GM23338 (cell line): ENCODE data around the gene KIF20B. TPM values are rescaled to one million over a fixed set of nuclear protein-coding genes. Genes with fewer than 3 reads are reported as not detected.

Experiments used
- ATAC-seq: fragments of 200-7000 bp; cut with Tn5 transposase; 3 replicates; pipeline ENCODE4 v1.9.1; 2020
- DNase-seq: peaks from one replicate; pipeline ENCODE4 v3.0.0-alpha.2; 2015; ENCODE audit warnings: low spot score
- H2AFZ ChIP-seq: fragments of 200-600 bp; sonication (generic); 2 replicates; pipeline ENCODE4 v1.8.0; 2016; ENCODE audit warnings: antibody characterized with exemption, mild to moderate bottlenecking, moderate library complexity
- H3F3A ChIP-seq: fragments of 200-600 bp; sonication (generic); replicated peaks from 2 replicates; pipeline ENCODE4 v1.8.0; 2017; ENCODE audit warnings: antibody characterized with exemption, mixed run types, low read depth
- H3K27ac ChIP-seq: fragments of 200-600 bp; sonication (generic); 2 replicates; pipeline ENCODE4 v1.6.1; 2016; ENCODE audit warnings: low read depth
- H3K27me3 ChIP-seq: fragments of 200-600 bp; sonication (generic); 2 replicates; pipeline ENCODE4 v1.8.0; 2016; ENCODE audit warnings: mild to moderate bottlenecking, mixed run types, moderate library complexity; ENCODE audit not compliant: insufficient read depth
- H3K36me3 ChIP-seq: fragments of 200-600 bp; sonication (generic); 2 replicates; pipeline ENCODE4 v1.8.0; 2016; ENCODE audit warnings: mild to moderate bottlenecking; ENCODE audit not compliant: insufficient read depth
- H3K4me1 ChIP-seq: fragments of 200-600 bp; sonication (generic); 2 replicates; pipeline ENCODE4 v1.8.0; 2016; ENCODE audit warnings: mild to moderate bottlenecking, moderate library complexity; ENCODE audit not compliant: insufficient read depth
- H3K4me2 ChIP-seq: fragments of 200-600 bp; sonication (generic); 2 replicates; pipeline ENCODE4 v1.7.1; 2017; ENCODE audit warnings: mixed run types
- H3K4me3 ChIP-seq: fragments of 200-600 bp; sonication (generic); 2 replicates; pipeline ENCODE4 v1.6.1; 2016; ENCODE audit warnings: mixed run types
- H3K79me2 ChIP-seq: fragments of 200-600 bp; sonication (generic); replicated peaks from 2 replicates; pipeline ENCODE4 v1.8.0; 2017; ENCODE audit warnings: mild to moderate bottlenecking; ENCODE audit not compliant: insufficient read depth
- H3K9me2 ChIP-seq: fragments of 200-600 bp; sonication (generic); 2 replicates; pipeline ENCODE4 v1.8.0; 2017; ENCODE audit not compliant: insufficient read depth
- H4K20me1 ChIP-seq: fragments of 200-600 bp; sonication (generic); replicated peaks from 2 replicates; pipeline ENCODE4 v1.8.0; 2017; ENCODE audit warnings: mild to moderate bottlenecking; ENCODE audit not compliant: insufficient read depth
- H3K27ac Mint-ChIP-seq: 2 replicates; pipeline ENCODE4 v1.8.0; 2020; ENCODE audit warnings: inconsistent platforms, mild to moderate bottlenecking, moderate library complexity, mixed read lengths
- H3K27me3 Mint-ChIP-seq: 3 replicates; pipeline ENCODE4 v1.8.0; 2022; ENCODE audit warnings: low read depth, mild to moderate bottlenecking, moderate library complexity, mixed read lengths, inconsistent platforms; ENCODE audit not compliant: insufficient read depth, poor library complexity
- H3K36me3 Mint-ChIP-seq: 3 replicates; pipeline ENCODE4 v1.8.0; 2021; ENCODE audit warnings: low read depth, mild to moderate bottlenecking, inconsistent platforms, moderate library complexity, mixed read lengths
- H3K4me1 Mint-ChIP-seq: 3 replicates; pipeline ENCODE4 v1.8.0; 2020; ENCODE audit warnings: mild to moderate bottlenecking, inconsistent platforms, mixed read lengths
- H3K4me3 Mint-ChIP-seq: 3 replicates; pipeline ENCODE4 v1.8.0; 2021; ENCODE audit warnings: moderate library complexity, mild to moderate bottlenecking, inconsistent platforms, mixed read lengths
- H3K9me3 Mint-ChIP-seq: 3 replicates; pipeline ENCODE4 v1.8.0; 2020; ENCODE audit warnings: moderate library complexity, mild to moderate bottlenecking, inconsistent platforms, mixed read lengths
- ETS1 ChIP-seq: IDR thresholded peaks from 2 replicates; pipeline ENCODE4 v1.6.1; 2016; ENCODE audit warnings: antibody characterized with exemption
- EZH2phosphoT487 ChIP-seq: fragments of 200-600 bp; sonication (generic); IDR thresholded peaks from one replicate; pipeline ENCODE4 v1.8.1; 2018; ENCODE audit warnings: antibody characterized with exemption; ENCODE audit not compliant: unreplicated experiment
- JUNB ChIP-seq: IDR thresholded peaks from one replicate; pipeline ENCODE4 v1.6.1; 2016; ENCODE audit warnings: antibody characterized with exemption; ENCODE audit not compliant: unreplicated experiment
- POLR2AphosphoS5 ChIP-seq: IDR thresholded peaks from 2 replicates; pipeline ENCODE4 v1.6.1; 2016; ENCODE audit warnings: antibody characterized with exemption, low read depth
- STAT1 ChIP-seq: IDR thresholded peaks from one replicate; pipeline ENCODE4 v1.6.1; 2016; ENCODE audit warnings: antibody characterized with exemption; ENCODE audit not compliant: unreplicated experiment
- ZNF114 ChIP-seq: fragments of 250-450 bp; sonication (Bioruptor Pico); IDR thresholded peaks from 2 replicates; pipeline ENCODE4 v1.5.0; 2020; ENCODE audit warnings: mild to moderate bottlenecking, moderate library complexity
- ZNF331 ChIP-seq: fragments of 250-450 bp; sonication (Bioruptor Pico); IDR thresholded peaks from 2 replicates; pipeline ENCODE4 v1.5.0; 2020; ENCODE audit warnings: low read depth, mild to moderate bottlenecking, moderate library complexity
- ZNF462 ChIP-seq: fragments of 250-450 bp; sonication (Bioruptor Pico); IDR thresholded peaks from 2 replicates; pipeline ENCODE4 v1.5.0; 2020; ENCODE audit warnings: mild to moderate bottlenecking, moderate library complexity
- polyA plus RNA-seq: library from polyadenylated mRNA; unstranded; fragments of >200 nt; fragmentation: Nextera tagmentation; extraction: Ambion mirVana; gene quantifications from 2 replicates; pipeline ENCODE4 v1.2.1, GENCODE V29; 2016
- total RNA-seq: library from RNA; depleted of rRNA; stranded (reverse); fragments of >200 nt; shearing (Covaris generic); gene quantifications from 2 replicates; pipeline ENCODE4 v1.2.3, GENCODE V29; 2014

KIF20B gene
- total and polyA plus RNA-seq, 2 experiments from 2014 or later, result 42.7 to 111 TPM

- TF ChIP-seq ZNF462 (no peak), POLR2AphosphoS5 (no peak)
Observed at GRCh38 chr10:89662596-89662995, 38.8 kb upstream of the KIF20B start (continued).

- no peak overlapping the region for H3K4me3 Mint-ChIP-seq
- no peaks in the 10 kb centered on the region for H3K9me3 Mint-ChIP-seq
- Histone ChIP-seq H3K27ac (no peak overlapping the region), H3K4me1 (no peaks in the 10 kb centered on the region), H3K4me2 (no peak overlapping the region), H3K4me3 (no peak overlapping the region), H2AFZ (no peak overlapping the region), H3K9me2 (no peaks in the 10 kb centered on the region), H3K27me3 (no peaks in the 10 kb centered on the region), H3K36me3 (no peaks in the 10 kb centered on the region), H3K79me2 (no peaks in the 10 kb centered on the region), H4K20me1 (no peaks in the 10 kb centered on the region), H3F3A (no peaks in the 10 kb centered on the region)
- no peaks in the 10 kb centered on the region for H3K4me1 Mint-ChIP-seq
- H3K36me3 Mint-ChIP-seq, result no peaks in the 10 kb centered on the region
- DNase-seq (no peak), ATAC-seq (no peak)
- H3K27ac Mint-ChIP-seq, result no peak overlapping the region
- no peaks in the 10 kb centered on the region for H3K27me3 Mint-ChIP-seq
- no peak for TF ChIP-seq ZNF462
- TF ChIP-seq ZNF114, result no peak
- TF ChIP-seq STAT1, result no peak
- no peak for TF ChIP-seq EZH2phosphoT487
- no peak for TF ChIP-seq POLR2AphosphoS5
- no peak for TF ChIP-seq ZNF331 (CRISPR knock-in tag)
- TF ChIP-seq JUNB, result no peak
- TF ChIP-seq ETS1, result no peak
Observed at GRCh38 chr10:89663144-89663543, 38.2 kb upstream of the KIF20B start.
